NCI-H526 (cell line): ENCODE measurements around the gene RNU6-7.

Experiments used
- DNase-seq, 2 experiments: peaks; one replicate each; lab custom pipeline; 2025; lab: John Stamatoyannopoulos, UW

The RNU6-7 gene

GRCh38 chr14:32205554-32205953, 3.7 kb downstream of the RNU6-7 start:
- no peak for DNase-seq

- no peak for DNase-seq
Observed at GRCh38 chr14:32205984-32206383, 4.1 kb downstream of the RNU6-7 start.

GRCh38 chr14:32206552-32206951, 4.7 kb downstream of the RNU6-7 start:
- no peak for DNase-seq

- DNase-seq, result no peak
Observed at GRCh38 chr14:32208490-32208889, 6.6 kb downstream of the RNU6-7 start.

GRCh38 chr14:32209471-32209870, 7.6 kb downstream of the RNU6-7 start:
- DNase-seq, result no peak

- no peak for DNase-seq
Observed at GRCh38 chr14:32211068-32211404, 9.2 kb downstream of the RNU6-7 start.

- DNase-seq, result no peak
Observed at GRCh38 chr14:32212833-32213232, 11.0 kb downstream of the RNU6-7 start.

GRCh38 chr14:32217301-32217700, 15.5 kb downstream of the RNU6-7 start:
- DNase-seq, result peak; percentile 59 to 65

- peak in 1 of 2 experiments; percentile 23 for DNase-seq
Observed at GRCh38 chr14:32224737-32225377, 23.0 kb downstream of the RNU6-7 start.

- DNase-seq, result no peak
Observed at GRCh38 chr14:32225378-32225920, 23.6 kb downstream of the RNU6-7 start.

GRCh38 chr14:32226056-32226455, 24.2 kb downstream of the RNU6-7 start:
- no peak for DNase-seq

- DNase-seq, result no peak
Observed at GRCh38 chr14:32230181-32230580, 28.3 kb downstream of the RNU6-7 start.

GRCh38 chr14:32230695-32231280, 28.9 kb downstream of the RNU6-7 start:
- no peak for DNase-seq

GRCh38 chr14:32232481-32232880, 30.6 kb downstream of the RNU6-7 start:
- DNase-seq, result no peak

GRCh38 chr14:32233260-32233659, 31.4 kb downstream of the RNU6-7 start:
- no peak for DNase-seq

GRCh38 chr14:32244404-32244803, 42.6 kb downstream of the RNU6-7 start:
- no peak for DNase-seq

GRCh38 chr14:32246751-32247150, 44.9 kb downstream of the RNU6-7 start:
- no peak for DNase-seq

GRCh38 chr14:32249371-32249770, 47.5 kb downstream of the RNU6-7 start:
- no peak for DNase-seq

- no peak for DNase-seq
Observed at GRCh38 chr14:32249780-32250179, 47.9 kb downstream of the RNU6-7 start.

GRCh38 chr14:32250681-32251080, 48.8 kb downstream of the RNU6-7 start:
- no peak for DNase-seq

GRCh38 chr14:32251530-32251929, 49.7 kb downstream of the RNU6-7 start:
- DNase-seq, result no peak
